CD4-positive, alpha-beta T cell treated with Interleukin-6 at 100 ng/mL for 8 hours (primary cell): Measurements from ENCODE around the gene CPB2.

Source experiments
- DNase-seq: peaks from one replicate; pipeline ENCODE4 v3.0.0-alpha.2; 2020; ENCODE audit warnings: mixed read lengths, low spot score

CPB2 gene

GRCh38 chr13:46051968-46052318 lies 52.9 kb downstream of the CPB2 start:
- no peak for DNase-seq

GRCh38 chr13:46050771-46051170 lies 54.1 kb downstream of the CPB2 start:
- DNase-seq, result no peak

GRCh38 chr13:46045424-46045823 lies 59.4 kb downstream of the CPB2 start:
- no peak for DNase-seq

GRCh38 chr13:46043647-46044046 lies 61.2 kb downstream of the CPB2 start:
- no peak for DNase-seq

- no peak for DNase-seq
Observed at GRCh38 chr13:46041419-46041839, 63.4 kb downstream of the CPB2 start.

- DNase-seq, result no peak
Observed at GRCh38 chr13:46040763-46041162, 64.1 kb downstream of the CPB2 start.

GRCh38 chr13:46039411-46040182 lies 65.2 kb downstream of the CPB2 start:
- no peak for DNase-seq

GRCh38 chr13:46038296-46038695 lies 66.5 kb downstream of the CPB2 start:
- no peak for DNase-seq

- no peak for DNase-seq
Observed at GRCh38 chr13:46035066-46035465, 69.8 kb downstream of the CPB2 start.

GRCh38 chr13:46032341-46032740 lies 72.5 kb downstream of the CPB2 start:
- DNase-seq, result no peak

- no peak for DNase-seq
Observed at GRCh38 chr13:46031581-46032263, 73.1 kb downstream of the CPB2 start.

- DNase-seq, result no peak
Observed at GRCh38 chr13:46025157-46025556, 79.7 kb downstream of the CPB2 start.

GRCh38 chr13:46022481-46022880 lies 82.4 kb downstream of the CPB2 start:
- DNase-seq, result no peak

GRCh38 chr13:46016216-46016615 lies 88.6 kb downstream of the CPB2 start:
- DNase-seq, result no peak

GRCh38 chr13:46015366-46015765 lies 89.5 kb downstream of the CPB2 start:
- no peak for DNase-seq

GRCh38 chr13:46012404-46012803 lies 92.4 kb downstream of the CPB2 start:
- no peak for DNase-seq

GRCh38 chr13:46010148-46010547 lies 94.7 kb downstream of the CPB2 start:
- no peak for DNase-seq

- DNase-seq, result no peak
Observed at GRCh38 chr13:46008631-46009030, 96.2 kb downstream of the CPB2 start.

- no peak for DNase-seq
Observed at GRCh38 chr13:46006688-46007452, 98.0 kb downstream of the CPB2 start.

- DNase-seq, result no peak
Observed at GRCh38 chr13:46004491-46004890, 100.3 kb downstream of the CPB2 start.
